Measurements from ENCODE around the gene SAMD9L. TPM values are rescaled to one million over a fixed set of nuclear protein-coding genes. Genes with fewer than 3 reads are reported as not detected.

The SAMD9L gene
- polyA plus RNA-seq, 3 donors: 12.5 to 31.8 (median 18.6) TPM

DNA sequence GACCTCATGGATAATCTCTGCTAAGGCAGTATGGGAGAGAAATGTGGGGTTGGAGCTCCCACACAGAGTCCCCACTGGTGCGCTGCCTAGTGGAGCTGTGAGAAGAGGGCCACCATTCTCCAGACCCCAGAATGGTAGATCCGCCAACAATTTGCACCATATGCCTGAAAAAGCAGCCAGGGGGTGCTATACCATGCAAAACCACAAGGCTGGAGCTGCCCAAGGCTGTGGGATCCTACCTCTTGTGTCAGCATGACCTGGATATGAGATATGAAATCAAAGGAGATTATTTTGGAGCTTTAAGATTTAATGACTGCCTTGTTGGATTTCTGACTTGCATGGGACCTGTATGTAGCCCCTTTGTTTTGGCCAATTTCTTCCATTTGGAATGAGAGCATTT, 27.0 kb upstream of the SAMD9L start:
- 100% methylated on average over 2 of the region's 2 CpGs for WGBS (ENCODE audit: insufficient coverage)
- no peaks in the 10 kb centered on the region for H3K4me1 ChIP-seq (ENCODE audit: control insufficient read depth in 1 of 2, insufficient read depth in 2 of 2, low read length in 2 of 2)
- H3K36me3 ChIP-seq (replicated peaks in 1 of 2; ENCODE audit: control insufficient read depth in 1 of 2, insufficient read depth in 2 of 2, low read length in 2 of 2): no peaks in the 10 kb centered on the region
- Mint-ChIP-seq H3K4me3 (no peak overlapping the region), H3K36me3 (no peaks in the 10 kb centered on the region), H3K9me3 (peaks cover 14 to 32% (median 24%) of the 10 kb centered on the region in 7 donors), H3K27me3 (ENCODE audit: low read depth in 3 of 3) (peaks cover 0 to 6% (median 3%) of the 10 kb centered on the region in 3 donors), H3K27ac (no peak overlapping the region), H3K4me1 (peaks cover 2% of the 10 kb centered on the region)
- peaks cover 17 to 24% of the 10 kb centered on the region in 2 donors for H3K9me3 ChIP-seq (replicated peaks in 1 of 2; ENCODE audit: control insufficient read depth in 1 of 2, insufficient read depth in 1 of 2, low read length in 2 of 2)
- intact Hi-C loops (cut with micrococcal nuclease): no loop called here
- no peak overlapping the region for H3K4me3 ChIP-seq (replicated peaks in 1 of 3; ENCODE audit: low read depth in 2 of 3, low read length in 3 of 3)
- no peak overlapping the region for H3K9ac ChIP-seq (ENCODE audit: insufficient read depth, low read length, poor library complexity, severe bottlenecking)
- no peak overlapping the region for H3K27ac ChIP-seq (ENCODE audit: low read depth in 1 of 2, low read length in 2 of 2)
- no peaks in the 10 kb centered on the region for H4K20me1 ChIP-seq (ENCODE audit: insufficient read depth, low read length)
- no peaks in the 10 kb centered on the region for H3K79me2 ChIP-seq (ENCODE audit: insufficient read depth, low read length)
- no peak overlapping the region for H2AFZ ChIP-seq (ENCODE audit: insufficient read depth, low read depth, low read length, poor library complexity, severe bottlenecking)
- no peak overlapping the region for H3K4me2 ChIP-seq (replicated peaks; ENCODE audit: extremely low read depth, low read length, poor library complexity, severe bottlenecking)
- H3K27me3 ChIP-seq (ENCODE audit: control insufficient read depth in 2 of 2, insufficient read depth in 2 of 2, low read length in 2 of 2): no peaks in the 10 kb centered on the region
- DNase-seq: no peak
- TF ChIP-seq, protein P1, sequence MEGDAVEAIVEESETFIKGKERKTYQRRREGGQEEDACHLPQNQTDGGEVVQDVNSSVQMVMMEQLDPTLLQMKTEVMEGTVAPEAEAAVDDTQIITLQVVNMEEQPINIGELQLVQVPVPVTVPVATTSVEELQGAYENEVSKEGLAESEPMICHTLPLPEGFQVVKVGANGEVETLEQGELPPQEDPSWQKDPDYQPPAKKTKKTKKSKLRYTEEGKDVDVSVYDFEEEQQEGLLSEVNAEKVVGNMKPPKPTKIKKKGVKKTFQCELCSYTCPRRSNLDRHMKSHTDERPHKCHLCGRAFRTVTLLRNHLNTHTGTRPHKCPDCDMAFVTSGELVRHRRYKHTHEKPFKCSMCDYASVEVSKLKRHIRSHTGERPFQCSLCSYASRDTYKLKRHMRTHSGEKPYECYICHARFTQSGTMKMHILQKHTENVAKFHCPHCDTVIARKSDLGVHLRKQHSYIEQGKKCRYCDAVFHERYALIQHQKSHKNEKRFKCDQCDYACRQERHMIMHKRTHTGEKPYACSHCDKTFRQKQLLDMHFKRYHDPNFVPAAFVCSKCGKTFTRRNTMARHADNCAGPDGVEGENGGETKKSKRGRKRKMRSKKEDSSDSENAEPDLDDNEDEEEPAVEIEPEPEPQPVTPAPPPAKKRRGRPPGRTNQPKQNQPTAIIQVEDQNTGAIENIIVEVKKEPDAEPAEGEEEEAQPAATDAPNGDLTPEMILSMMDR (IDR thresholded peaks at IDR 0.05): no peak

DNA sequence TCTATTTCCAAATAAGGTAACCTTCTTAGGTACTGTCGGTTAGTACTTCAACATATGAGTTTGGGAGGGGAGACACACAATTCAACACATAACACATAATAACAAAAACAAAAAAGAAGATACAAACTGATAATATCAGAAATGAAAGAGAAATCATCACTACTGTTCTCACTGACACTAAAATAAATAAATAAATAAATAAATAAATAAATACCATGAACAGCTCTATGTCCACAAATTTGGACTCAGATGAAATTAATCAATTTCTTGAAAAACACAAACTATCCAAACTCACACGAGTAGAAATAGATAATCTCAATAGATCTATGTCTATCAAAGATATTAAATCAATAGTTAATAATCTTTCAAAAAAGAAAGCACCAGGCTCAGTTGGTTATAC, 24.5 kb upstream of the SAMD9L start:
- Mint-ChIP-seq H3K4me1 (peaks cover 2% of the 10 kb centered on the region), H3K4me3 (no peak overlapping the region), H3K9me3 (peaks cover 19 to 46% (median 32%) of the 10 kb centered on the region in 7 donors), H3K27me3 (ENCODE audit: low read depth in 3 of 3) (peaks cover 2 to 7% (median 4%) of the 10 kb centered on the region in 3 donors), H3K36me3 (no peaks in the 10 kb centered on the region), H3K27ac (no peak overlapping the region)
- H3K9ac ChIP-seq (ENCODE audit: insufficient read depth, low read length, poor library complexity, severe bottlenecking): no peak overlapping the region
- no peak for DNase-seq
- H3K4me1 ChIP-seq (ENCODE audit: control insufficient read depth in 1 of 2, insufficient read depth in 2 of 2, low read length in 2 of 2): no peaks in the 10 kb centered on the region
- peaks cover 25 to 32% of the 10 kb centered on the region in 2 donors for H3K9me3 ChIP-seq (replicated peaks in 1 of 2; ENCODE audit: control insufficient read depth in 1 of 2, insufficient read depth in 1 of 2, low read length in 2 of 2)
- no peaks in the 10 kb centered on the region for H3K36me3 ChIP-seq (replicated peaks in 1 of 2; ENCODE audit: control insufficient read depth in 1 of 2, insufficient read depth in 2 of 2, low read length in 2 of 2)
- H3K4me3 ChIP-seq (replicated peaks in 1 of 3; ENCODE audit: low read depth in 2 of 3, low read length in 3 of 3): no peak overlapping the region
- no peaks in the 10 kb centered on the region for H3K27me3 ChIP-seq (ENCODE audit: control insufficient read depth in 2 of 2, insufficient read depth in 2 of 2, low read length in 2 of 2)
- TF ChIP-seq, protein P1 (IDR thresholded peaks at IDR 0.05): no peak
- H3K27ac ChIP-seq (ENCODE audit: low read depth in 1 of 2, low read length in 2 of 2): no peak overlapping the region
- intact Hi-C loops (cut with micrococcal nuclease): no loop called here
- H3K4me2 ChIP-seq (replicated peaks; ENCODE audit: extremely low read depth, low read length, poor library complexity, severe bottlenecking): no peak overlapping the region
- no peak overlapping the region for H2AFZ ChIP-seq (ENCODE audit: insufficient read depth, low read depth, low read length, poor library complexity, severe bottlenecking)
- H3K79me2 ChIP-seq (ENCODE audit: insufficient read depth, low read length): no peaks in the 10 kb centered on the region
- no peaks in the 10 kb centered on the region for H4K20me1 ChIP-seq (ENCODE audit: insufficient read depth, low read length)
- no CpG with 5 or more reads among the region's 2 CpGs for WGBS (ENCODE audit: insufficient coverage)
